ENCODE data around the gene DAPP1. TPM values are rescaled to one million over a fixed set of nuclear protein-coding genes. Genes with fewer than 3 reads are reported as not detected.

DAPP1 gene
- total and polyA plus RNA-seq, 2 of the 8 experiments (the other 6 are each of a cell fraction or from before 2014, with no cell fraction given): not detected

GRCh38 chr4:99876946-99877345 is 60.3 kb downstream of the DAPP1 start (continued):
- TF ChIP-seq KDM5A (IDR thresholded peaks at IDR 0.05; ENCODE audit: low read length) (no peak), SP1 (IDR thresholded peaks at IDR 0.05; ENCODE audit: low read depth, low read length) (no peak), CHD7 (IDR thresholded peaks at IDR 0.05; ENCODE audit: insufficient replicate concordance, low read length) (no peak), GTF2F1 (IDR thresholded peaks at IDR 0.05; ENCODE audit: borderline replicate concordance, low read depth, low read length) (no peak), POLR2A (IDR thresholded peaks at IDR 0.05; ENCODE audit: control extremely low read depth in 1 of 2, low read depth in 2 of 2, low read length in 2 of 2) (no peak)

Measured in H1 (cell line).